ENCODE measurements around the gene TSPAN6.
A peak's percentile ranks its signal among the peaks of the same experiment; 100 is the strongest.

The TSPAN6 gene

GRCh38 chrX:100647095-100647494 lies 10.5 kb upstream of the TSPAN6 start:
- no peak for DNase-seq

DNA sequence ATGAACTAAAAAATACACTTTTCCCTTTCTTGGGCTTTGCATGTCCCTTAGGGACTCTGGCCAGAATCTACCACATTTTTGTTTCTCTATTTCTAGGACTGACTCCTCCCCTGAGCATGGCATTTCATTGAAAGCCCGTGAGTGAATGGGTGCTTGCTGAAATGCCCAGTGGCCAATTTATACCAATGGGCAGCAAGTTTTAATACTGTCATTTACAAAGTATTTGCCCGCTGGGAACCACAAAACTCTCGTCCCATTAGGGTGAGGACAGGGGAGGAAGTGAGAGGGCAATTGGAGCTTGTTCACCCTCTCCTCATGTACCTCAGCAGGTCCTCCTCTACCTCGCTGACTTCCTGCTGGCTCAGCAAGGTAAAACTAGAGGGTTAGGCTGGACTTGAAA lies 8.5 kb upstream of the TSPAN6 start:
- no peak for DNase-seq

DNA sequence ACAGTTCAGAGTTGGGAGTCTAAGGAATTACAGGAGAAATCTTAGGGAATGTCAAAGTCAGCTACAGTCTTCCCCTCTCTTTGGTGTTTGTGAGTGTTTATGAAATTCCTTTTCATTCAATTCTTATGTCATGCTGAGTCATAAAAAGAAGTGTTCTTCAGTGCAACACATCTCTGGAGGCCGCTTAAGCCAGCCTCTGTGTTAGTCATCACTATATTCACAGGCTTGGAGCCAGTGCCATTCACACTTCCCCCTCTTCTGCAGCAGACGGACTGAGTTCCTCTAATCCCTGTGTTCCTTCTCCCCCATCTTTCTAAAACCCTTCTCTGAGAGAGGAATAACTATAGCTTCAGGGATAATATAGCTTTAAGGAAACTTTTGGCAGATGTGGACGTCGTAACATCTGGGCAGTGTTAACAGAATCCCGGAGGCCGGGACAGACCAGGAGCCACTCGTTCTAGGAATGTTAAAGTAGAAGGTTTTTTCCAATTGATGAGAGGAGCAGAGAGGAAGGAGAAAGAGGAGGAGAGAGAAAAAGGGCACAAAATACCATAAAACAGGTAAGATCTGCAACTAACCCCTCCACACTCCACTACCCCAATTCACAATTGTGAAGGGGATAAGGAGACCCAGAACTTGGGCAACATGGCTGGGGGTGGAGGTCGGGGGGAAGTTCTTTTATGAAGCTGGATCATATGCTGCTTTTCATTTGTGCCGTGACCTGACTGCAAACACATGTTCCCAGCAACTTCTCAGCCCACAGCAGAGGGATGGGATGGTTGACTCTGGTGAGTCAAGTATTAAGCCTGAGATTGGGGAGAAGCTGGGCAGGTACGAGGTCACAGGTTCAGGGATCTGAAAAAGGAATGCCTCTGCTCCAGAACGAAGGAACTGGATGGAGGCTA lies 7.6 kb upstream of the TSPAN6 start, which contains the start of gene SRPX2:
Gene SRPX2, plus strand, starts transcription at position 244 of the 905 bp plus-strand sequence. CDS start 2,124 bp downstream, outside the sequence.
- DNase-seq: no peak

GRCh38 chrX:100643212-100643611 lies 6.6 kb upstream of the TSPAN6 start:
- no peak for DNase-seq

GRCh38 chrX:100642290-100642689 lies 5.7 kb upstream of the TSPAN6 start:
- DNase-seq: no peak

- DNase-seq: peak; percentile 24
These were observed 651 bp downstream of the TSPAN6 start for GRCh38 chrX:100635989-100636320.

- DNase-seq: no peak
These were observed 1.6 kb downstream of the TSPAN6 start for GRCh38 chrX:100635040-100635439.

DNA sequence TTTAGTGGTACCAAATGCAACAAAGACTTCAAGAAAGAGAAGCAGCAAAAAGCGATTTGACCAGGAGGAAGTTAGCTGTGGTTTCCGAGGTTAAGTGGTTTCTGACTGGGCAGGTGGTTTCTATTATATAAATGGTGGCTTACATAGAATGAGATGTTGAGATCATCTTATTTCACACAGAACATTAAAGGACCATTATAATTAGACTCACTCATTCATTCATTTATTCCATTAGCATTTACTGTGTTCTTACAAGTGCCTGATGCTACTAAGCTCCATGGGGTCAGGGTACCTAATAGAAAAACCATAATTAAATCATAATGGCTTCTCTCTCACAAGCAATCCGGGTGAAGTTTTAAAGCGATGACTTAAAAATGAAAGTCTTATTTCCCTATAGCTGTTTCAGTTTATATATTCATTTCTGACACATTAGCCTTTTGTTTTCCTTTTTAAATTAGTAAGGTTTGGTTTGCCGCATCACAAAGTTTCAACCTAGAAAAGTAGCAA lies 10.6 kb downstream of the TSPAN6 start:
- no peak for DNase-seq

- no peak for DNase-seq
These were observed 13.6 kb downstream of the TSPAN6 start for GRCh38 chrX:100623001-100623400.

DNA sequence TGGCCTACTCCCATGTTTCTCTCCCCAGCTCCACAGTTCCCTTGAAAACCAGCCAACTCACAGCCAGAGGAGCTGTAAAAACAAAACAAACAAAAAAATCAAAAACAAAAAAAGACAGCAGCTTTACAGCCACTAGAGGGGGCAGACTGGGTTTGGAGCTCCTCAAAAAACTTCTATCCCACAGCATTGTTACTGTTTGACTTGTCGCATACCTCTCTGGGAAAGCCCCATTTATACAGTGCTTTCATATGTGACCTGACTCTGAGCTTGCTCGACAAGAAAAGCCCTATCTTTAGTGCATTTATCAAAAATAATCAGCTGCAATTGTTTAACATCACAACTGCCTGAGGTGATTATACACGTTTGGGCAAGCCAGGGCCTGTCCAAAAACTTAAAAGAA lies 21.6 kb downstream of the TSPAN6 start:
- DNase-seq: peak; percentile 12

- no peak for DNase-seq
These were observed 24.7 kb downstream of the TSPAN6 start for GRCh38 chrX:100611951-100612350.

DNA sequence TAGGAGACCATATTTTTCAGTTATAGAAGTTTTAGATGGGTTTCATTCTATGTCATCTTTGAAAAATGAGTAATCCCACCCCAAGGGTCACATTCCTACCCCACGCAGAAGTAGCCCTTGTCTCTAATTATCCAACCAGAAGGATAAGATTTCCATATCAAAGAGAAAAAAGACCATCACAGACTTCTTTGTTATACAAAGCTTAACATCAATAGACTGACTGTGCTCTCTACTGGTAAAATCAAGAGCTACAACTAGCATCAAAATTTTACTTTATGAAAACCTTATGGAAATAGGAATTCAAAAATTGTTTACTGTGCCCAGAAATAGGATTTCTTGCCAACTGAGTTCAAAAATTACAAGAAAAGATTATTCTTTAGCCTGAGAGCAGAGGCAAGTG lies 27.0 kb downstream of the TSPAN6 start:
- no peak for DNase-seq

DNA sequence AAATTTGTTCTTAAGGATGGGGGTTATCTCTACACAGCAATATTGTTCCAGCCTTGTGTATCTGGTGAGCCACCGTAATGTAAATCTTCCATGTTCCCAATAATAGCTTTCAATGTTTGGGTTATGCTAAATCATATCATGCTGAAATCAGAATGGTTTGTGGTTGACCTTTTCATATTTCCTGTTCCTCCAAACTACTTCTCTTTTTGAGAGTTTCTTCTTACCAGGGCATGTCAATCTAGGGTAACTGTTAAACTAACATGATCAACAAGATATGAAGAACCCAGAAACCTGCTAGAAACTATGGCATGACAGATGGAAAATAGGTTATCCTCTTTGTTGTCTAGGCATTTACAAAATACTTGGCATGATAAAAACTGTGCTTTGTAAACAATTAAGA lies 29.9 kb downstream of the TSPAN6 start:
- no peak for DNase-seq

DNA sequence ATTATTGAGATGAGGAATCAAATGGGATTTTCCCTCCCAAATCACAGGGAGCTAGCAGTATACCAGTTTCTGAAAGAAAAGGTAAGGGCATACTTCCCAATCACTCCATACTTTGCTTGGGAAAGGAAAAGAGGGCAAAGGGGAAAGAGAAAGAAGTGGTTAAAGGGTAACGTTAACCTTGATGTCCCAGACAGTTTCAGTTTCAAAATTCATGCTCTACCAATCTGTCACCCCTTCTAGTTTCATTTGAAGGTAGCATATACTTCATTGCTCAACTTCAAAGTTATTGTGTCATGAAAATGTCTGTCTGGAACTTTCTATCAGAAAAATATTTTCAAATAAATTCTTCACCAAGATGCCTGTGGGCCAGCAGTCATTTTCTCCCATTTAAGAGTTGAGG lies 35.8 kb downstream of the TSPAN6 start:
- no peak for DNase-seq

DNA sequence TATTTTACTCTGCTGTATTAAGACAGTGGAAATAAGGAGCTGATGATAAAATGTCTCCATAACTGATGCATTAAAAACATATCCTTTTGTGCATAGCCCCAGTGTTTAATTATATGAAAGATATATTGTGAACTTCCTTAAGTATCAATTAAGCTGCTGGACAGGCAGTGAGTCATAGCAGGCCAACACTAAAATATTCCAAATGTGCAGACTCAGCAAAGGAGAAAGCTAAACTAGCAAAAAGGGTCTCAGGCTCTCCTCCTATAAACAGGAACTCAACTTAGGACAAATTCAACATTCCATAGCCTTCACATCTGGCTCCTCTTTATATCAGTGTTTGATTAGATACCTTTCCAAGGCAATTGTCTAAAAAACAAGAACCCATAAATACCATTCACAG lies 36.3 kb downstream of the TSPAN6 start:
- DNase-seq: no peak

- DNase-seq: no peak
These were observed 37.1 kb downstream of the TSPAN6 start for GRCh38 chrX:100599456-100599855.

- no peak for DNase-seq
These were observed 40.0 kb downstream of the TSPAN6 start for GRCh38 chrX:100596601-100597000.

GRCh38 chrX:100593581-100593980 lies 43.0 kb downstream of the TSPAN6 start:
- DNase-seq: no peak

DNA sequence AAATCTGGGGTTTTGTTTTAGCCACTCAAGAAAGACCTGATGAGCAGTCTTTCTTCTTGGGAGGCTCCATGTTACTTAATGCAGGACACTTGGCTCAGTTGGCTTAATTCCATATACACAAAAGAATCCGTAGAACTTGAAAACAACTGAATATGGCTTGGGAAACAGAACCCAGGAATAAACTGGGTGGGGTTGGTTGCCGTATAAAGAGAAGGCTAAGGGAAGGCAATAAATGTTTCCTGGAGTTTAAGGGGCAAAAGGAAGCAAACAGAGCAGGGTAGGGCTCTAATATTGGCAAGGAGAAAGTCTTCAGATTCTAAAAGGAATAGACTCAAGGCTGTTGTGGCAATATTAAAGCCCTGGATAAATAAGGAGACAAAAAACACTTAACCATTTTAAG lies 43.5 kb downstream of the TSPAN6 start:
- no peak for DNase-seq

- DNase-seq: no peak
These were observed 45.2 kb downstream of the TSPAN6 start for GRCh38 chrX:100591256-100592051.

DNA sequence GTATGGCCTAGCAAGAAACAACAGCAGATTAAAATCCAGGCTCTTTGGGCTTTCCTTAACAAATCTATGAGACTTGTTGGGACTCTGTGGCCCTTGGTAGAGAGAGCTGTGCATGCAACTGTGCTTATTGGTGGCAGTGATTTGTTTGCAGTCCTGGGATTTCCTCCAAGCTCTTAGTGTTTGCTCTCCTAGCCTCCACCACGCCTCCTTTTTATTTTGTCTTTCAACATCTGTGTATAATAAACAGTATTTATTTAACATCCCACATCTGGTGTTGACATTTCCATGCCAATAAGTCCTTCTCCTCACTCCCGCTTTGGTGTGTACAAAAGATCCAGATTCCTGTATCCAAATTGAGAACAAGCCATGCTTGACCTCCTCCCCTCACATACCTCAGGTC lies 48.7 kb downstream of the TSPAN6 start:
- no peak for DNase-seq

DNA sequence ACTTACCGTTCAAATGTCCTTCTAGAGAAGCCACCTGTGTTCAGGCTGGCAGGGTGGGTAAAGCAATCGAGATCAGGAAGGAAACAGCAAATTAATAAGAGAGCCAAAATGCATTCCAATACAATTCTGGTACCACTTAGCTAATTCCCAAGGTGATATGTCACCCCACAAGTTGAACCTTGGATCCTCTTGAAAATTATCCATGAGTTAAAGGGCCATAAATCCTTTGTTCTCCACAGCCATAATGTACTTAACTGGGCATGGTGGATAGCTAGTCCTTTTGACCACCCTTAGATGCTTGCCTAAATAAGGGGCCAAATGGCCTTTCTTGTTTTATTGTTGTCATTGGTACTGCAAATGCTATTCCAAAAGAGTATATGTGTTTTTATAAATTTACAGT lies 49.9 kb downstream of the TSPAN6 start:
- DNase-seq: no peak

DNA sequence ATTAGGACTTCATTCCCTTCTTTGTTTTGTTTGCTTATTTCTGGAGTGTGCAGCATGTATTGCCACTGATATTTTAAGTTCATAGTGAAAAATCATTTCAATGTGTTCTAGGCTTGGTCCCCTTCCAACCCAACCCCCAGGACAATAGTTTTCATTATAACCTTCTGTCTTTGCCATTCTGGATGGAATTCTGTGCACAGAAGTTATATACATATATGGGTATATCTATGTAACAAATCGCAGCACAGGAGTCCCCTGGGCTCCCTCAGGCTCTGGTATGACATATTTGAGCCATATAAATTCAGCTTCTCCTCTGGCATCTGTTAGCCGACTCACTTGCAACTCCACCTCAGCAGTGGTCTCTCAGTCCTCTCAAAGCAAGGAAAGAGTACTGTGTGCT lies 52.0 kb downstream of the TSPAN6 start, which contains the start of gene TNMD:
Gene TNMD, plus strand, starts transcription at position 326 of the 400 bp plus-strand sequence. CDS start 83 bp downstream, outside the sequence.
- no peak for DNase-seq
